ENCODE results near the gene PRDX5. TPM values are rescaled to one million over a fixed set of nuclear protein-coding genes. Genes with fewer than 3 reads are reported as not detected.

PRDX5 gene
- total RNA-seq, 1 donor from 2014 or later: 357 TPM

DNA sequence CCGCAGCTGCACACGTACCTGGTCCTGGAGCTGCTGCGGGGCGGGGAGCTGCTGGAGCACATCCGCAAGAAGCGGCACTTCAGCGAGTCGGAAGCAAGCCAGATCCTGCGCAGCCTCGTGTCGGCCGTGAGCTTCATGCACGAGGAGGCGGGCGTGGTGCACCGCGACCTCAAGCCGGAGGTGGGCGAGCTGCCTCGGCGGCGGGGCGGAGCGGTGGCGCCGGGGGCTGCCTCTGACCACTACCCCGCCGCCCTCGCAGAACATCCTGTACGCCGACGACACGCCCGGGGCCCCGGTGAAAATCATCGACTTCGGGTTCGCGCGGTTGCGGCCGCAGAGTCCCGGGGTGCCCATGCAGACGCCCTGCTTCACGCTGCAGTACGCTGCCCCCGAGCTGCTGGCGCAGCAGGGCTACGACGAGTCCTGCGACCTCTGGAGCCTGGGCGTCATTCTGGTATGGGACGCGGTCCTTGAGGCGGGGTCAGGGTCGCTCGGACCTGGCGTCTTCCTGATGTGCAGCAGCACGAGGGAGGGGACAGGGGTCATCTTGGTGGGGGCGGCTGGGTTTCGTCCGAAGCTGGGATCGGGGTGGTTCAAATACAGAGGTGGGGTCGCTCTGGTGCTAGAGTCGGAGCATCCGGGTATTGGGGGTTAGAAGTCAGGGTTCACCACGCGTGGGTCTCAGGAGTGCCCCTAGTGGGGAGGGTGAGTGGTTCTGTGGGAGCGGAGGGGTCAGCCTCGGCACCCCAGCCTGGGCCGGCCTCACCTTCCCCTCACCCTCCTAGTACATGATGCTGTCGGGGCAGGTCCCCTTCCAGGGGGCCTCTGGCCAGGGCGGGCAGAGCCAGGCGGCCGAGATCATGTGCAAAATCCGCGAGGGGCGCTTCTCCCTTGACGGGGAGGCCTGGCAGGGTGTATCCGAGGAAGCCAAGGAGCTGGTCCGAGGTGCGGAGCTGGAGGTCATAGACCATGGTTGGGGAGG, 51.8 kb downstream of the PRDX5 start:
- DNase-seq (ENCODE audit: low read depth): no peak
- H3K4me3 ChIP-seq (ENCODE audit: low read depth, low read length): no peak overlapping the region
- no peak for TF ChIP-seq CTCF (conservative IDR thresholded peaks at IDR 0.05; ENCODE audit: low read depth, low read length)

DNA sequence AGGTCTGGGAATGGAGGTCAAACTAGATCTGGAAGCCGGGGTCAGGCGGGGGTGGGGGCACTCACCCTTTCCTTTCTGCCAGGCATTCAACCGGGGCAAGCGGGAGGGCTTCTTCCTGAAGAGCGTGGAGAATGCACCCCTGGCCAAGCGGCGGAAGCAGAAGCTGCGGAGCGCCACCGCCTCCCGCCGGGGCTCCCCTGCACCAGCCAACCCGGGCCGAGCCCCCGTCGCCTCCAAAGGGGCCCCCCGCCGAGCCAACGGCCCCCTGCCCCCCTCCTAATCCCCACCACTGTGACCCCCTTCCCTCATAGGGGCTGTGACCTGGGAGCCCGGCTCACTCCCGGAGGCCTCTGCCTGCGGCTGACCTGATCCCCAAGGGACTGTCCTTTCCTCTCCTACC, 53.3 kb downstream of the PRDX5 start:
- no peak for DNase-seq (ENCODE audit: low read depth)
- TF ChIP-seq CTCF (conservative IDR thresholded peaks at IDR 0.05; ENCODE audit: low read depth, low read length): no peak
- no peak overlapping the region for H3K4me3 ChIP-seq (ENCODE audit: low read depth, low read length)

Other genes starting within 250 kb of the PRDX5 start
- 18.7 and 27.8 TPM in 2 replicates for gene MACROD1, start 152.0 kb upstream of the PRDX5 start, total RNA-seq
- 275 and 315 TPM in 2 replicates for gene STIP1, start 131.9 kb upstream of the PRDX5 start, total RNA-seq
- gene FERMT3, start 111.4 kb upstream of the PRDX5 start, total RNA-seq: 0.29 and 2.8 TPM in 2 replicates
- gene TRPT1, start 91.9 kb upstream of the PRDX5 start, total RNA-seq: 63.3 and 98.1 TPM in 2 replicates
- gene NUDT22, start 91.8 kb upstream of the PRDX5 start, total RNA-seq: 69.2 and 91.9 TPM in 2 replicates
- 12.5 and 17.6 TPM in 2 replicates for gene DNAJC4, start 87.6 kb upstream of the PRDX5 start, total RNA-seq
- gene VEGFB, start 83.5 kb upstream of the PRDX5 start, total RNA-seq: 15.6 and 25.7 TPM in 2 replicates
- gene FKBP2, start 77.0 kb upstream of the PRDX5 start, total RNA-seq: 72.6 and 184 TPM in 2 replicates
- gene PPP1R14B, start 71.2 kb upstream of the PRDX5 start, total RNA-seq: 674 and 753 TPM in 2 replicates
- 42.8 and 43.5 TPM in 2 replicates for gene PLCB3, start 66.6 kb upstream of the PRDX5 start, total RNA-seq
- 113 and 156 TPM in 2 replicates for gene BAD, start 33.5 kb upstream of the PRDX5 start, total RNA-seq
- gene GPR137, start 32.3 kb upstream of the PRDX5 start, total RNA-seq: 16.3 and 24.8 TPM in 2 replicates
- 0.51 TPM in 1 of 2 replicates, not detected in the other for gene KCNK4, start 26.8 kb upstream of the PRDX5 start, total RNA-seq
- not detected in 2 replicates for gene CATSPERZ, start 17.8 kb upstream of the PRDX5 start, total RNA-seq
- 47.2 and 61.9 TPM in 2 replicates for gene ESRRA, start 12.6 kb upstream of the PRDX5 start, total RNA-seq
- gene TRMT112, start 562 bp upstream of the PRDX5 start, total RNA-seq: 359 and 470 TPM in 2 replicates
- gene CCDC88B, start 22.1 kb downstream of the PRDX5 start, total RNA-seq: 2.5 and 4.8 TPM in 2 replicates
- 37.1 and 69.9 TPM in 2 replicates for gene RPS6KA4, start 41.0 kb downstream of the PRDX5 start, total RNA-seq
- gene SLC22A11, start 237.8 kb downstream of the PRDX5 start, total RNA-seq: 0.06 TPM in 1 of 2 replicates, not detected in the other

Measured in epithelial cell of proximal tubule (primary cell).